NCI-H526 (cell line): ENCODE data around the gene CLEC18C.
A peak's percentile ranks its signal among the peaks of the same experiment; 100 is the strongest.
"Not testable (repeated sequence)": the region's sequence is repeated elsewhere in the genome, so short reads cannot be mapped to it uniquely, and the experiment has no call there.

Experiments
- DNase-seq, 2 experiments: peaks; one replicate each; lab custom pipeline; 2025; lab: John Stamatoyannopoulos, UW

The CLEC18C gene

DNA sequence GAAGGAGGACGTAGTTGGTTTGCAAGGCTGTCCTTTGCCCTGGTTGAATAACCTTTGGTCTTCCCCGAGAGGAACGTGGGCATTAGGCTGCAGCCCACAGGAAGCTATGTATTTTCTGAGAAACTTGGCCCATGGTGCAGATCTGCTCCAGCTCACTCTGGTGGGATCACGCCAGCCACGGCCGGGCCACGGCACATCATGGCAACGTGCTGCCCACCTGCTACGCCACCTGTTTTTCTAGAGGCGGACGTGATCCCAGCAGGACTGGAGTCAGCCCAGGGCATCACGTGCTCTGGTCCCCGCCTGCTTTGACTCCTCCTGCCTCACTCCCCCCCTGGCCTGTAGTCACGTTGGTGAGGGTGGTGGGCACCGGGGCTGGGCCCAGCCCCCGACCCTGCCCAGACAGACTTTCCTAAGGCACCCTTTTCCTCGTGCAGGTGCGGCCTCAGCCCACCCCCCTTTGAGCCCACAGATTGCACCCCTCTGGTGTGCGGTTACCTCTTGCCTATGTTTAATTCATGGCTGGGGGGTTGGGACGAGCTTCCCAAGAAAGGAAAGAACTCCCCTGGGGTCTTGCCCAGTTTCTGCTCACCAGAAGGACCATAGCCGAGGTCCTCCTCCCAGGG, at the start of gene CLEC18C:
CLEC18C (plus strand) TSS at position 576 of the 626 bp plus-strand sequence. CDS start 492 bp downstream, outside the sequence.
- not testable (repeated sequence) for DNase-seq

- not testable (repeated sequence) for DNase-seq
Observed at GRCh38 chr16:70123822-70124221, 49.8 kb upstream of the CLEC18C start.

- not testable (repeated sequence) for DNase-seq
Observed at GRCh38 chr16:70126226-70126625, 47.4 kb upstream of the CLEC18C start.

- DNase-seq: not testable (repeated sequence)
Observed at GRCh38 chr16:70127706-70128105, 45.9 kb upstream of the CLEC18C start.

GRCh38 chr16:70128844-70129243, 44.7 kb upstream of the CLEC18C start:
- not testable (repeated sequence) for DNase-seq

DNA sequence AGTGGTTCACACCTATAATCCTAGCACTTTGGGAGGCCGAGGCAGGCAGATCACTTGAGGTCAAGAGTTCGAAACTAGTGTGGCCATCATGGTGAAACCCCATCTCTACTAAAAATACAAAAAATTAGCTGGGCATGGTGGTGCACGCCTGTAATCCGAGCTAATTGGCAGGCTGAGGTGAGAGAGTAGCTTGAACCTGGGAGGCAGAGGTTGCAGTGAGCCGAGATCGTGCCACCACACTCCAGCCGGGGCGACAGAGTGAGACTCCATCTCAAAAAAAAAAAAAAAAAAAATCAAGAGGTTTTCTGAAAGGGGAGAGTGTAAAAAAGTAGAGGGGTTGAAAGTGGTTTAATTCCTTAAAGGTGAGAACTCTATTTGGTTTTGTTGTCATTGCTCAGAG, 37.8 kb upstream of the CLEC18C start:
- DNase-seq: not testable (repeated sequence)

DNA sequence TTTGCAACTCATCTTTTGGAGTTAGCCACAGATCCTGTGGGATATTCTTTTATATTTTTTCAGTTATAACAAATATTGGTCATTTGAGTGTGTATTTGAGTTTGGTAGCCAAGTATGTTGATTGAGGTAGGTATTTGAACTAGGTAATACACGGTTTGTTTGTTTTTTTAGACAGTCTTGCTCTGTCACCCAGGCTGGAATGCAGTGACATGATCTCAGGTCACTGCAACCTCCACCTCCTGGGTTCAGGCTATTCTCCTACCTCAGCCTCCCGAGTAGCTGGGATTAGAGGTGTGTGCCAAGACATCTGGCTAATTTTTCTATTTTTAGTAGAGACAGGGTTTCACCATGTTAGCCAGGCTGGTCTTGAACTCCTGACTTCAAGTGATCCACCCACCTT, 37.0 kb upstream of the CLEC18C start:
- not testable (repeated sequence) for DNase-seq

DNA sequence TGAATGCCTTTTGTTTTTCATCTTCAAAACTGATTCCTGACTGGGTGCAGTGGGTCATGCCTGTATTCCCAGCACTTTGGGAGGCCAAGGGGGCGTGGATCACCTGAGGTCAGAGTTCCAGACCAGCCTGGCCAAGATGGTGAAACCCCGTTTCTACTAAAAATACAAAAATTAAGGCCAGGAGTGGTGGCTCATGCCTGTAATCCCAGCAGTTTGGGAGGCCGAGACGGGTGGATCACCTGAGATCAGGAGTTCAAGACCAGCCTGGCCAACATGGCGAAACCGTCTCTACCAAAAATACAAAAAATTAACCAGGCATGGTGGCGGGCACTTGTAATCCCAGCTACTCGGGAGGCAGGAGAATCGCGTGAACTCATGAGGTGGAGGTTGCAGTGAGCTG, 30.8 kb upstream of the CLEC18C start:
- not testable (repeated sequence) for DNase-seq

DNA sequence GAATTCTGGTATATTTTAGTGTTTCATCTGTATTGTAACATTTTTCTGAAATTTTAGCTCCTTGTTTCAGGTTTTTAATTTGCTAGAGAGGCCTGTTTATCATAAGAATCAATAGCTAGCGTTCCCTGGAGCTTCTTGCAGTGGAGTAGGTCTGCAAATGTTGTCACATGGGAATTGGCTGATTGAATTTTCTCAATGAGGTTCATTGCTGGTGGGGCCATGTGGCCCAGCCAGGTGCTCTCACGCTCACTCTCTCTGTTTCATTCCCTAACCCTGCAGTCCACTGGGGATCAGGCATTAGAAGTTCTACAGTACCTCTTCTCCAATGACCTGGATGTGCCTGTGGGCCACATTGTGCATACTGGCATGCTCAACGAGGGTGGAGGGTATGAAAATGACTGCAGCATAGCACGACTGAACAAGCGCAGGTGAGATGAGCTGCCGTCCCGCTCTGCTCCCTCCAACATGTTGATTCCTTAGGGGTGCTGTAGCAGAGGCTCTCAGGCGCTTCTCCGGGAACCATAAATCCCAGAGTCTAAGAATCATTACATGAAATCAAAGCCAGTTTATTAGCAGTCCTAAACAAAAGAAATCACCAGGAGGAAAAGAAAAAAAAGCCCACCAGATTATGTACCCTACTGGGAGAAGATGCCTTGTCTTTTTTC, 30.2 kb upstream of the CLEC18C start:
- DNase-seq: not testable (repeated sequence)

GRCh38 chr16:70147853-70148252, 25.7 kb upstream of the CLEC18C start:
- not testable (repeated sequence) for DNase-seq

- DNase-seq: peak in 1 of 2 experiments; percentile 45
Observed at GRCh38 chr16:70148453-70148852, 25.1 kb upstream of the CLEC18C start.

GRCh38 chr16:70149296-70149695, 24.3 kb upstream of the CLEC18C start:
- not testable (repeated sequence) for DNase-seq

- DNase-seq: no peak
Observed at GRCh38 chr16:70151391-70151790, 22.2 kb upstream of the CLEC18C start.

DNA sequence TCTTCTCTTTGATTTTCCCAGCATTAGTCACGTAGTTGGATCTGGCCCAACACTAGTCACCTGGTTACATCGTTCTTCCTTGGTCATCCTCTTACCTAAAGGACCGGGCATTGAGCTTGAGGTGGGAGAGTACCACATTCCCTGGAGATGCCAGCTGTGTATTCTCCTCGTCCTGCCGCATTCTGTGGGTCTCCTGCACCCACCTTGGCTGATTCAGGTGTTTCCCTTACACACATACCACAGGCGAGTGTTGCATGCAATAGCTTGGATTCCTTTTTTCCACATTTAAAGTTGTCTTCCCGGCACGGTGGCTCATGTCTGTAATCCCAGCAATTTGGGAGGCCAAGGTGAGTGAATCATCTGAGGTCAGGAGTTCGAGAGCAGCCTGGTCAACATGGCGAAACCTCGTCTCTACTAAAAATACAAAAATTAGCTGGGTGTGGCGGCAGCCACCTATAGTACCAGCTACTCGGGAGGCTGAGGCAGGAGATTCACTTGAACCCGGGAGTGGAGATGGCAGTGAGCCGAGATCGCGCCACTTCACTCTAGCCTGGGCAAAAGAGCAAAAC, 21.6 kb upstream of the CLEC18C start:
- DNase-seq: no peak

- no peak for DNase-seq
Observed at GRCh38 chr16:70152578-70153302, 20.8 kb upstream of the CLEC18C start.

DNA sequence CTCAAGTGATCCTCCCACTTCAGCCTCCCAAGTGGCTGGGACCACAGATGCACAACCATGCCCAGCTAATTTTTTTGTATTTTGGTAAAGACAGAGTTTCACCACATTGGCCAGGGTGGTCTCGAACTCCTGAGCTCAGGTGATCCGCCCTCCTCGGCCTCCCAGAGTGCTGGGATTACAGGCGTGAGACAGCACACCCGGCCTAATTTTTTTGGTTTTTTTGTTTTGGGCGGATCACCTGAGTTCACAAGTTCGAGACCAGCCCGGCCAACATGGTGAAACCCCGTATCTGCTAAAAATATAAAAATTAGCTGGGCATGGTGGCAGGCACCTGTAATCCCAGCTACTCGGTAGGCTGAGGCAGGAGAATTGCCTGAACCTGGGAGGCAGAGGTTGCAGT, 18.9 kb upstream of the CLEC18C start:
- not testable (repeated sequence) for DNase-seq

GRCh38 chr16:70156207-70156978, 17.2 kb upstream of the CLEC18C start:
- DNase-seq: no peak

GRCh38 chr16:70157105-70157476, 16.5 kb upstream of the CLEC18C start:
- no peak for DNase-seq

DNA sequence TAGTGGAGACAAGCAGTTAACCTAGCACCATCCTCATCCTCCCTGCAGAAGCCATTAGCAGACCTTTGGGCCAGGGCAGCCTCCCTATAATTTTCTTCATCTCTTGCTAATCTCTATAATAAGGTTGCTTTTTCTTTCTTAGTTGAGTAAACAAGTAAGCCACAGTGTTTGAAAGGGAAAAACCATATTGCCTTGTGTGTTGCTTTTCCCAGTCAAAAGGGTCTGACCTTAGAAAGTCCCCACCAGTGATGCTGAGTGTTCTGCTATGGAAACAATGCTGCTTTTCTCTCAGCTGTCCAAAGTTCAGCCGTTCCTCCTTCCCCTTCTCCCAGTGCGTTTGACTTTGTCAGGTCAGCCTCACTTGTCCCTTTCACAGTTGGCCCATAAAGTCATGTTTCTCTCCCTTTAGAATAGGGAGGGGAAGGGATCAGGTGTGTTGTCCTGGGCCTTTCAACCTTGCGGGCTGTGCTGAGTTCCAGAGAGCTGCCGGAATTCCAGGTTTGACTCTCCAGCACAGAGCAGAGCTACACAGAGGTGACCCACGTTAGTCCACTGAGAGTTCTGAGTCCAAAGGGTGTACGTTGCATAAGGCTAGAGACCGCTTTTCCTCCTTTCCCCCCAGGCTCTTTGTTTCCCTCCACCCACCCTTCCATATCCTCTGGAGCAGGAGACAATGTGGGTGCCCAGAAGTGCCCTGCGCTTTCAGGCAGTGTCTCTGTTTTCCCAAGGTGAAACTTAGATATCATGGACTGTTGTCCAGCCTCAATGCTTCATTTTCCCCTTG, 15.9 kb upstream of the CLEC18C start:
- no peak for DNase-seq

DNA sequence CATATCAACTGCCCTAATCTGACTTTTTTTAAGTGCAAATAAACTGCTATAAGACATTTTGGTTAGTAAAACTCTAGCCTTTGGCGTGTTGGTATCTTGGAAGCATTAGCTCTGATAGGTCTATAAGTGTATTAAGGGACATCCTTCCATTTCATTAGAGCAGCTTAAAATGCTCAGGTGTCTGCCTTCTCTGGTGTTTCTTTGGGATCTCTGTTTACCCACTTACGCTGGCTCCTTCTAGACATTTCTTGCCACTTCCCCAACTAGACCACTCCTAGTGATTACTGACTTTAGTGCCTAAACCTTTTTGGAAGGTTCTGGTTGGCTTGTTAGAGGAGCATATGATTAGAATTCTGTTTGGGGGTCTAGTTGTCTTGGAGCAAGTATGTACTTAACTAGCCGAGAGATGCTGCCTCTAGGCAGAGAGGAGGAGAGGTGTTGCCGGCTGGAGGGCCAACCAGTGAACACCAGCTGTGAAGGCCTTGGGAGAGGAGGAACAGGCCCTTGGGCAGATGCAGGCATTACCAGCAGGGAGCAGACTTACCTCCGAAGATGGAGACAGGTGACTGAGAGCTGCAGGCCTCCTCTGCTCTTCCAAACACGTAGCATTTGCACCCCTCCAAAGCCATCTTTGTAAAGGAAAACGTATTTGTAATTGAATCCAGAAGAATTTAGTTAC, 15.2 kb upstream of the CLEC18C start:
- DNase-seq: peak in 1 of 2 experiments; percentile 5
